Body of pancreas (tissue), 4 donors: ENCODE data around the gene RNF212B.

Experiments used
- POLR2A ChIP-seq, 3 donors: fragments of 450-650 bp; IDR thresholded peaks; one replicate each; pipeline ENCODE4 v1.6.1; 2016; ENCODE audit warnings: antibody characterized with exemption in 3 of 3, mild to moderate bottlenecking in 2 of 3
- TF ChIP-seq, protein P1 (sequence below), 7 experiments: fragments of 450-650 bp in 4 of 7; fragments of 200-600 bp in 3 of 7; sonication (generic) in 3 of 7; IDR thresholded peaks; one replicate each; pipeline ENCODE4 v1.5.1; 2016 to 2019; ENCODE audit warnings: antibody characterized with exemption in 7 of 7

DNA sequence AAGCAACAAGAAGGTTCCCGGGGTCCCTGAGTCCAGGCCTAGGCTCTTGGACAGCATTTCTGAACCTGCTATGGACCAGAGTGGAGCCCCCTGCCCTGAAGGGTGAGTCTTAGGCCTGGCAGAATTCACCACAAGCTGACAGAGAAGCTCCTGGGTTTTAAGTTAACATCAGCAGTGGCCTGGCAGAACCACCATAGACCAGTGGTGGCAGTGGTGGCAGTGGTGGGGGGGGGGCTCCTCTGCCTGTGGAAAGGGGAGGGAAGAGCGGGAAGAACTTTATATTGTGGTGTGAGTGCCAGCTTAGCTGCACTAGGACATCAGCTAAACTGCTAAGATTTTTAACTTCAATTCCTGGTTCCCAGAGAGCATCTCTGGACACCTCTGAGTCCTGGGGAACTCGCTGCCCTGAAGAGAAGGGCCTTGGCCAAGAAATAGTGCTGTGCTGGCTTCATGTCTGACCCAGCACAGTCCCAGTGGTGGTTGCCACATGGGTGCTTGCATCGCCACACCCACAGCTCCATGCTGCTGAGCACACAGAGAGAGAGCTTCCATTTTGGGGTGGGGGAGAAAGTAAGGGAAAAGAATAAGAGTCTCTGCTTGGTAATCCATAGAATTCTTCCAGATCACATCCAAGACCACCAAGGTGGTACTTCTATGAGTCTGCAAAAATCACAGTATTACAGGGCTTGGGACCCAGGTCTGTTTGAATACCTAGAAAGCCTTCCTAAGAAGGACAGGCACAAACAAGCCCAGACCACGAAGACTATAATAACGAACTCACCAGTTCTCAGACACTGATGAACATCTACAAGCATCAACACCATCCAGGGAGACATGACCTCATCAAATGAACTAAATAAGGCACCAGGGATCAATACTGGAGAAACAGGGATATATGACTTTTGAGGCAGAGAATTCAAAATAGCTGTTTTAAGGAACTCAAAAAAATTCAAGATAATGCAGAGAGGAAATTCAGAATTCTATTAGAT, 20.4 kb upstream of the RNF212B start:
- TF ChIP-seq, protein P1, sequence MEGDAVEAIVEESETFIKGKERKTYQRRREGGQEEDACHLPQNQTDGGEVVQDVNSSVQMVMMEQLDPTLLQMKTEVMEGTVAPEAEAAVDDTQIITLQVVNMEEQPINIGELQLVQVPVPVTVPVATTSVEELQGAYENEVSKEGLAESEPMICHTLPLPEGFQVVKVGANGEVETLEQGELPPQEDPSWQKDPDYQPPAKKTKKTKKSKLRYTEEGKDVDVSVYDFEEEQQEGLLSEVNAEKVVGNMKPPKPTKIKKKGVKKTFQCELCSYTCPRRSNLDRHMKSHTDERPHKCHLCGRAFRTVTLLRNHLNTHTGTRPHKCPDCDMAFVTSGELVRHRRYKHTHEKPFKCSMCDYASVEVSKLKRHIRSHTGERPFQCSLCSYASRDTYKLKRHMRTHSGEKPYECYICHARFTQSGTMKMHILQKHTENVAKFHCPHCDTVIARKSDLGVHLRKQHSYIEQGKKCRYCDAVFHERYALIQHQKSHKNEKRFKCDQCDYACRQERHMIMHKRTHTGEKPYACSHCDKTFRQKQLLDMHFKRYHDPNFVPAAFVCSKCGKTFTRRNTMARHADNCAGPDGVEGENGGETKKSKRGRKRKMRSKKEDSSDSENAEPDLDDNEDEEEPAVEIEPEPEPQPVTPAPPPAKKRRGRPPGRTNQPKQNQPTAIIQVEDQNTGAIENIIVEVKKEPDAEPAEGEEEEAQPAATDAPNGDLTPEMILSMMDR (IDR thresholded peaks at IDR 0.05): no peak
- TF ChIP-seq POLR2A (IDR thresholded peaks at IDR 0.05): no peak
